ENCODE results near the gene CGNL1. TPM values are rescaled to one million over a fixed set of nuclear protein-coding genes. Genes with fewer than 3 reads are reported as not detected.

Gene CGNL1
- total RNA-seq, 1 donor from 2014 or later: 11.0 TPM

DNA sequence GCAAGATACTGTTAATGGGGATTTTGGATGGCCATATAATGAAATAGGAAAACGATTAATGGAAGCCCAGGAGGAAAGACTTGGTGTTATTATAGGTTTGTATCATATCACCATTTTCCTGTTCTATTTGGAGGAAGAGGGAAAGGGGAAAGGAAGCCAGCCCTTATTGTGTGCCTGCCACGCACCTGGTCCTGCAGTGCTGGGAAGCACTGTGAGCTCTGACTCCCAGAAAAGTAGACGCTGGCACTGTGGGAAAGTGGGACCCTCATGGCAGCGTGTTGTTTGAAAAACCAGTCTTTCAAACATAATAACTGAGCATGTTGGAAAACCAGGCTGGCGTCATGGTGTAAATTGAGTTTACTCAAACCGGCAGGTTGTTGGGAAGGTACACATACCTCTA, 22.0 kb downstream of the CGNL1 start:
- TF ChIP-seq EZH2 (IDR thresholded peaks at IDR 0.05; ENCODE audit: insufficient read depth, low read length): no peak
- TF ChIP-seq CTCF (IDR thresholded peaks at IDR 0.05; ENCODE audit: insufficient read depth, low read depth, low read length): no peak
- Histone ChIP-seq H3K4me2 (ENCODE audit: low read length) (no peak overlapping the region), H3K9me3 (ENCODE audit: insufficient read depth, low read depth, low read length) (no peaks in the 10 kb centered on the region), H3K27ac (ENCODE audit: low read depth, low read length) (no peak overlapping the region), H3K4me3 (ENCODE audit: insufficient read depth, low read depth, low read length) (no peak overlapping the region), H3K27me3 (ENCODE audit: insufficient read depth, low read length) (no peaks in the 10 kb centered on the region), H2AFZ (ENCODE audit: low read depth, low read length) (no peak overlapping the region), H3K9ac (ENCODE audit: low read length) (no peak overlapping the region), H3K36me3 (ENCODE audit: insufficient read depth, low read length) (no peaks in the 10 kb centered on the region), H3K79me2 (ENCODE audit: insufficient read depth, low read length) (no peaks in the 10 kb centered on the region), H4K20me1 (ENCODE audit: insufficient read depth, low read length) (no peaks in the 10 kb centered on the region), H3K4me1 (ENCODE audit: insufficient read depth, low read length) (peaks cover 12% of the 10 kb centered on the region)
- peaks cover 6% of the 10 kb centered on the region for H3K4me1 Mint-ChIP-seq (ENCODE audit: low read depth, unreplicated experiment)
- H3K27me3 Mint-ChIP-seq (ENCODE audit: low read depth, unreplicated experiment): no peaks in the 10 kb centered on the region
- H3K9me3 Mint-ChIP-seq (ENCODE audit: unreplicated experiment): peaks cover 3% of the 10 kb centered on the region
- DNase-seq (ENCODE audit: low read depth) (no peak), FAIRE-seq (no peak)
- H3K36me3 Mint-ChIP-seq (ENCODE audit: low read depth, unreplicated experiment): peaks cover 1% of the 10 kb centered on the region
- no peak overlapping the region for H3K4me3 Mint-ChIP-seq (ENCODE audit: unreplicated experiment)
- H3K27ac Mint-ChIP-seq (ENCODE audit: unreplicated experiment): no peak overlapping the region

DNA sequence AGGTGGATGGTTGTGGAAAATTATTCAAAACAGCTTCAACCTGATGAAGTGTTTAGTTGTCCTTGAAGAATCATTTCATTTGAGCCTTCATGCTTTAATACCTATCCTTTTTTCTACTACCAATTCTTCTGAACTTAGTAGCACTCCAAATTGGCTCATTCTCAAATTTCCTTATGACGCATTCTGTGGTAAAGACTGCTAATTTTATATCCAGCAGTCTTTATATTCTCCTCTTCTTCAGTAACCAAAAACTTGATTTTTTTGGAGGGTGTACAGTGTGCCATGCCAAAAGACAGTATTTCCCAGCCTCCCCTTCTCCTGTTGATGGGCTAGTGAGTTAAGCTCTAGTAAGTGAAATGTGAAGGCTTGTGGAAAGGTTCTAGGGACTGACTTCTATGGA, 25.2 kb downstream of the CGNL1 start:
- H3K9me3 Mint-ChIP-seq (ENCODE audit: unreplicated experiment): peaks cover 3% of the 10 kb centered on the region
- no peaks in the 10 kb centered on the region for H3K79me2 ChIP-seq (ENCODE audit: insufficient read depth, low read length)
- peaks cover 12% of the 10 kb centered on the region for H3K4me1 Mint-ChIP-seq (ENCODE audit: low read depth, unreplicated experiment)
- TF ChIP-seq CTCF (IDR thresholded peaks at IDR 0.05; ENCODE audit: insufficient read depth, low read depth, low read length) (no peak), EZH2 (IDR thresholded peaks at IDR 0.05; ENCODE audit: insufficient read depth, low read length) (no peak)
- H3K9ac ChIP-seq (ENCODE audit: low read length): no peak overlapping the region
- no peak overlapping the region for H3K27ac ChIP-seq (ENCODE audit: low read depth, low read length)
- H3K36me3 ChIP-seq (ENCODE audit: insufficient read depth, low read length): no peaks in the 10 kb centered on the region
- no peak overlapping the region for H3K4me2 ChIP-seq (ENCODE audit: low read length)
- no peaks in the 10 kb centered on the region for H3K27me3 ChIP-seq (ENCODE audit: insufficient read depth, low read length)
- DNase-seq (ENCODE audit: low read depth): peak; percentile 75
- H3K4me1 ChIP-seq (ENCODE audit: insufficient read depth, low read length): peaks cover 7% of the 10 kb centered on the region
- peaks cover 1% of the 10 kb centered on the region for H3K36me3 Mint-ChIP-seq (ENCODE audit: low read depth, unreplicated experiment)
- no peak overlapping the region for H3K27ac Mint-ChIP-seq (ENCODE audit: unreplicated experiment)
- H3K4me3 Mint-ChIP-seq (ENCODE audit: unreplicated experiment): no peak overlapping the region
- H3K4me3 ChIP-seq (ENCODE audit: insufficient read depth, low read depth, low read length): no peak overlapping the region
- H4K20me1 ChIP-seq (ENCODE audit: insufficient read depth, low read length): no peaks in the 10 kb centered on the region
- H3K27me3 Mint-ChIP-seq (ENCODE audit: low read depth, unreplicated experiment): peaks cover 4% of the 10 kb centered on the region
- H3K9me3 ChIP-seq (ENCODE audit: insufficient read depth, low read depth, low read length): no peaks in the 10 kb centered on the region
- no peak overlapping the region for H2AFZ ChIP-seq (ENCODE audit: low read depth, low read length)
- no peak for FAIRE-seq

GRCh38 chr15:57403017-57403416, 26.7 kb downstream of the CGNL1 start:
- Histone ChIP-seq H3K27me3 (ENCODE audit: insufficient read depth, low read length) (no peaks in the 10 kb centered on the region), H3K79me2 (ENCODE audit: insufficient read depth, low read length) (no peaks in the 10 kb centered on the region), H3K4me2 (ENCODE audit: low read length) (no peak overlapping the region), H3K4me3 (ENCODE audit: insufficient read depth, low read depth, low read length) (no peak overlapping the region), H3K9ac (ENCODE audit: low read length) (no peak overlapping the region), H3K27ac (ENCODE audit: low read depth, low read length) (no peak overlapping the region), H4K20me1 (ENCODE audit: insufficient read depth, low read length) (no peaks in the 10 kb centered on the region), H3K36me3 (ENCODE audit: insufficient read depth, low read length) (no peaks in the 10 kb centered on the region), H3K4me1 (ENCODE audit: insufficient read depth, low read length) (peaks cover 7% of the 10 kb centered on the region), H2AFZ (ENCODE audit: low read depth, low read length) (no peak overlapping the region), H3K9me3 (ENCODE audit: insufficient read depth, low read depth, low read length) (no peaks in the 10 kb centered on the region)
- H3K4me3 Mint-ChIP-seq (ENCODE audit: unreplicated experiment): no peak overlapping the region
- H3K9me3 Mint-ChIP-seq (ENCODE audit: unreplicated experiment): peaks cover 3% of the 10 kb centered on the region
- no peak overlapping the region for H3K27ac Mint-ChIP-seq (ENCODE audit: unreplicated experiment)
- DNase-seq (ENCODE audit: low read depth): no peak
- H3K4me1 Mint-ChIP-seq (ENCODE audit: low read depth, unreplicated experiment): peaks cover 15% of the 10 kb centered on the region
- TF ChIP-seq CTCF (IDR thresholded peaks at IDR 0.05; ENCODE audit: insufficient read depth, low read depth, low read length) (no peak), EZH2 (IDR thresholded peaks at IDR 0.05; ENCODE audit: insufficient read depth, low read length) (no peak)
- peaks cover 1% of the 10 kb centered on the region for H3K36me3 Mint-ChIP-seq (ENCODE audit: low read depth, unreplicated experiment)
- peaks cover 4% of the 10 kb centered on the region for H3K27me3 Mint-ChIP-seq (ENCODE audit: low read depth, unreplicated experiment)
- FAIRE-seq: no peak

All from astrocyte (in vitro differentiated cells and primary cell).